Vagina (tissue), 2 donors: ENCODE measurements around the gene TMEM190.

Source experiments
- POLR2A ChIP-seq, 2 donors: fragments of 450-650 bp; IDR thresholded peaks; one replicate each; pipeline ENCODE4 v1.6.1; 2017; ENCODE audit warnings: antibody characterized with exemption in 2 of 2, mild to moderate bottlenecking in 2 of 2, moderate library complexity in 2 of 2
- POLR2AphosphoS5 ChIP-seq, 2 donors: sonication (generic); formaldehyde crosslinking; IDR thresholded peaks; one replicate each; pipeline ENCODE4 v1.9.0; 2017; ENCODE audit warnings: antibody characterized with exemption in 2 of 2, mild to moderate bottlenecking in 2 of 2, low read depth in 1 of 2; ENCODE audit not compliant: insufficient read depth in 1 of 2
- TF ChIP-seq, protein P1 (sequence below), 3 experiments: fragments of 450-650 bp in 2 of 3; fragments of 200-600 bp in 1 of 3; sonication (generic) in 1 of 3; IDR thresholded peaks; one replicate each; pipeline ENCODE4 v1.5.1; 2017 to 2019; ENCODE audit warnings: antibody characterized with exemption in 3 of 3, mild to moderate bottlenecking in 2 of 3, moderate library complexity in 2 of 3

DNA sequence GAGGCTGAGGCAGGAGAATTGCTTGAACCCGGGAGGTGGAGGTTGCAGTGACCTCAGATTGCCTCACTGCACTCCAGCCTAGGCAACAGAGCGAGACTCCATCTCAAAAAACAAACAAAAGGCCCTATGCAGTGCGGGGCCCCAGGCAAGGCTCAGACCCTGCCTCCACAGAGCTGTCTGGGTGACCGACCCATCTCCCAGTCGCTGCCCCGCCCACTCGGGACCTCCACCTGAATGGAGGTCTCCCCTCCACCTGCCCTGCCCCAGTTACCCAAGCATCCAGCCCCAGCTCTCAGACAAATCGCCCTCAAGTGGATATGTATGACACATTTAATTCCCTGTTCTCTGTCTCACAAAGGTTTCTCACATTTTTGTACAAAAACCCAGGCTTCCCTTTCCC lies 11.4 kb upstream of the TMEM190 start:
- TF ChIP-seq, protein P1, sequence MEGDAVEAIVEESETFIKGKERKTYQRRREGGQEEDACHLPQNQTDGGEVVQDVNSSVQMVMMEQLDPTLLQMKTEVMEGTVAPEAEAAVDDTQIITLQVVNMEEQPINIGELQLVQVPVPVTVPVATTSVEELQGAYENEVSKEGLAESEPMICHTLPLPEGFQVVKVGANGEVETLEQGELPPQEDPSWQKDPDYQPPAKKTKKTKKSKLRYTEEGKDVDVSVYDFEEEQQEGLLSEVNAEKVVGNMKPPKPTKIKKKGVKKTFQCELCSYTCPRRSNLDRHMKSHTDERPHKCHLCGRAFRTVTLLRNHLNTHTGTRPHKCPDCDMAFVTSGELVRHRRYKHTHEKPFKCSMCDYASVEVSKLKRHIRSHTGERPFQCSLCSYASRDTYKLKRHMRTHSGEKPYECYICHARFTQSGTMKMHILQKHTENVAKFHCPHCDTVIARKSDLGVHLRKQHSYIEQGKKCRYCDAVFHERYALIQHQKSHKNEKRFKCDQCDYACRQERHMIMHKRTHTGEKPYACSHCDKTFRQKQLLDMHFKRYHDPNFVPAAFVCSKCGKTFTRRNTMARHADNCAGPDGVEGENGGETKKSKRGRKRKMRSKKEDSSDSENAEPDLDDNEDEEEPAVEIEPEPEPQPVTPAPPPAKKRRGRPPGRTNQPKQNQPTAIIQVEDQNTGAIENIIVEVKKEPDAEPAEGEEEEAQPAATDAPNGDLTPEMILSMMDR (IDR thresholded peaks at IDR 0.05) = no peak
- TF ChIP-seq POLR2AphosphoS5 (IDR thresholded peaks at IDR 0.05; ENCODE audit: insufficient read depth in 1 of 2, low read depth in 1 of 2) = no peak
- TF ChIP-seq POLR2A (IDR thresholded peaks at IDR 0.05) = no peak
